Neural cell (in vitro differentiated cells): Measurements from ENCODE around the gene YPEL2. TPM values are rescaled to one million over a fixed set of nuclear protein-coding genes. Genes with fewer than 3 reads are reported as not detected.

ENCODE experiments used
- H2AFZ ChIP-seq: fragments of 200-600, 300-800 bp; sonication (generic), shearing (Covaris generic); 2 replicates; pipeline ENCODE4 v1.6.0; 2014; ENCODE audit warnings: low read depth, mild to moderate bottlenecking, antibody characterized with exemption, low read length, moderate library complexity
- H3F3A ChIP-seq: fragments of 200-600 bp; shearing (Covaris generic); 2 replicates; pipeline ENCODE4 v1.6.1; 2016; ENCODE audit warnings: mild to moderate bottlenecking, moderate library complexity, mixed read lengths, antibody characterized with exemption, low read length; ENCODE audit not compliant: insufficient read depth, poor library complexity, severe bottlenecking
- H3K27ac ChIP-seq: fragments of 200-600, 300-800 bp; sonication (generic), shearing (Covaris generic); 2 replicates; pipeline ENCODE4 v1.5.1; 2014; ENCODE audit warnings: mild to moderate bottlenecking, low read length, moderate library complexity
- H3K27me3 ChIP-seq: fragments of 300-800, 200-600 bp; sonication (generic), shearing (Covaris generic); 2 replicates; pipeline ENCODE4 v1.6.0; 2014; ENCODE audit warnings: mild to moderate bottlenecking, low read depth, low read length, moderate library complexity; ENCODE audit not compliant: insufficient read depth
- H3K36me3 ChIP-seq: fragments of 300-800, 200-600 bp; sonication (generic), shearing (Covaris generic); 2 replicates; pipeline ENCODE4 v1.5.1; 2014; ENCODE audit warnings: mild to moderate bottlenecking, antibody characterized with exemption, low read length, moderate library complexity; ENCODE audit not compliant: insufficient read depth
- H3K4me2 ChIP-seq: fragments of 300-800, 200-600 bp; sonication (generic), shearing (Covaris generic); 2 replicates; pipeline ENCODE4 v1.6.0; 2014; ENCODE audit warnings: mild to moderate bottlenecking, low read length
- H3K4me3 ChIP-seq: fragments of 300-800, 200-600 bp; sonication (generic), shearing (Covaris generic); 2 replicates; pipeline ENCODE4 v1.5.1; 2014; ENCODE audit warnings: mild to moderate bottlenecking, low read length, moderate library complexity
- H3K79me2 ChIP-seq: fragments of 200-600 bp; shearing (Covaris generic); replicated peaks from 2 replicates; pipeline ENCODE4 v1.6.0; 2014; ENCODE audit warnings: mild to moderate bottlenecking, low read length, moderate library complexity; ENCODE audit not compliant: insufficient read depth
- H3K9ac ChIP-seq: fragments of 300-800, 200-600 bp; sonication (generic), shearing (Covaris generic); 2 replicates; pipeline ENCODE4 v1.6.1; 2016; ENCODE audit warnings: mild to moderate bottlenecking, low read length, mixed read lengths
- H3K9me2 ChIP-seq: fragments of 200-600 bp; shearing (Covaris generic); 2 replicates; pipeline ENCODE4 v1.6.1; 2016; ENCODE audit warnings: mild to moderate bottlenecking, low read length, mixed read lengths; ENCODE audit not compliant: insufficient read depth
- H3K9me3 ChIP-seq: fragments of 200-600, 300-800 bp; sonication (generic), shearing (Covaris generic); 2 replicates; pipeline ENCODE4 v1.6.1; 2016; ENCODE audit warnings: mild to moderate bottlenecking, mixed run types, low read length, moderate library complexity, mixed read lengths
- H4K20me1 ChIP-seq: fragments of 200-600 bp; shearing (Covaris generic); 2 replicates; pipeline ENCODE4 v1.6.1; 2016; ENCODE audit warnings: mild to moderate bottlenecking, mixed run types; ENCODE audit not compliant: insufficient read depth
- EP300 ChIP-seq: fragments of 450-650 bp; conservative IDR thresholded peaks from 2 replicates; pipeline ENCODE4 v1.6.1; 2014; ENCODE audit warnings: antibody characterized with exemption, mild to moderate bottlenecking, moderate library complexity; ENCODE audit not compliant: poor library complexity, severe bottlenecking
- EZH2 ChIP-seq: fragments of 200-600, 300-800 bp; shearing (Covaris generic), sonication (generic); IDR thresholded peaks from 2 replicates; pipeline ENCODE4 v1.6.1; 2014; ENCODE audit warnings: antibody characterized with exemption, low read length, borderline replicate concordance, mild to moderate bottlenecking; ENCODE audit not compliant: insufficient read depth, poor library complexity, severe bottlenecking
- MXI1 ChIP-seq: fragments of 450-650 bp; conservative IDR thresholded peaks from 2 replicates; pipeline ENCODE4 v1.6.1; 2014; ENCODE audit warnings: antibody characterized with exemption, mild to moderate bottlenecking; ENCODE audit not compliant: poor library complexity, severe bottlenecking
- POLR2AphosphoS5 ChIP-seq: IDR thresholded peaks from 2 replicates; pipeline ENCODE4 v1.6.1; 2012
- RAD21 ChIP-seq: fragments of 450-650 bp; conservative IDR thresholded peaks from 2 replicates; pipeline ENCODE4 v1.6.1; 2014; ENCODE audit warnings: antibody characterized with exemption, mild to moderate bottlenecking, moderate library complexity
- SMC3 ChIP-seq: fragments of 450-650 bp; conservative IDR thresholded peaks from 2 replicates; pipeline ENCODE4 v1.6.1; 2014; ENCODE audit warnings: antibody characterized with exemption, mild to moderate bottlenecking, moderate library complexity; ENCODE audit not compliant: poor library complexity
- TAF1 ChIP-seq: IDR thresholded peaks from 2 replicates; pipeline ENCODE4 v1.6.1; 2012; ENCODE audit warnings: low read depth
- polyA plus RNA-seq: library from polyadenylated mRNA; depleted of rRNA; stranded (reverse); fragments of >200 nt; gene quantifications from 2 replicates; pipeline ENCODE4 v1.2.3, GENCODE V29; 2014
- TF ChIP-seq, protein P1 (sequence below): fragments of 450-650 bp; IDR thresholded peaks from 2 replicates; pipeline ENCODE4 v1.5.1; 2014; ENCODE audit warnings: antibody characterized with exemption, mild to moderate bottlenecking, moderate library complexity; ENCODE audit not compliant: poor library complexity, severe bottlenecking
- TF ChIP-seq, protein P2 (sequence below): IDR thresholded peaks from 2 replicates; pipeline ENCODE4 v1.6.1; 2012; ENCODE audit warnings: borderline replicate concordance

The YPEL2 gene
- polyA plus RNA-seq, 1 donor from 2014 or later: 17.0 TPM

DNA sequence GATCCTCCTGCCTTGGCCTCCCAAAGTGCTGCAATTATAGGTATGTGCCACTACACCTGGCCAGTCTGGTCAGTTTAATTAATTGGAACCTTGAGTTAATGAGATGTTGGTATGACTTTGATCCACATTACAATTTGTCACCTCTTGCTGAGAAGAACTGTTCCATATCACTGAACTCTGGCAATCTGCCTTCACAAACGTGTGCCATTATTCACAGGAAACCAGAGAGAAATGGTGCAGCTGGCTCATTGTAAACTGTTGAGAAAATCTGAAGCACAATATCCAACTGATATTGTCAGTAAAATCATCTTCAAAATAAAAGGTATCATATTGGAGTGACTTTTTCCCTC lies 39.3 kb upstream of the YPEL2 start:
- Histone ChIP-seq H3K9ac (no peak overlapping the region), H3K27ac (no peak overlapping the region), H3F3A (no peaks in the 10 kb centered on the region), H2AFZ (no peak overlapping the region), H3K4me3 (no peak overlapping the region), H3K79me2 (no peaks in the 10 kb centered on the region), H3K4me2 (no peak overlapping the region), H4K20me1 (no peaks in the 10 kb centered on the region), H3K9me2 (no peaks in the 10 kb centered on the region), H3K36me3 (no peaks in the 10 kb centered on the region), H3K27me3 (no peaks in the 10 kb centered on the region), H3K9me3 (no peaks in the 10 kb centered on the region)
- TF ChIP-seq, protein P1, sequence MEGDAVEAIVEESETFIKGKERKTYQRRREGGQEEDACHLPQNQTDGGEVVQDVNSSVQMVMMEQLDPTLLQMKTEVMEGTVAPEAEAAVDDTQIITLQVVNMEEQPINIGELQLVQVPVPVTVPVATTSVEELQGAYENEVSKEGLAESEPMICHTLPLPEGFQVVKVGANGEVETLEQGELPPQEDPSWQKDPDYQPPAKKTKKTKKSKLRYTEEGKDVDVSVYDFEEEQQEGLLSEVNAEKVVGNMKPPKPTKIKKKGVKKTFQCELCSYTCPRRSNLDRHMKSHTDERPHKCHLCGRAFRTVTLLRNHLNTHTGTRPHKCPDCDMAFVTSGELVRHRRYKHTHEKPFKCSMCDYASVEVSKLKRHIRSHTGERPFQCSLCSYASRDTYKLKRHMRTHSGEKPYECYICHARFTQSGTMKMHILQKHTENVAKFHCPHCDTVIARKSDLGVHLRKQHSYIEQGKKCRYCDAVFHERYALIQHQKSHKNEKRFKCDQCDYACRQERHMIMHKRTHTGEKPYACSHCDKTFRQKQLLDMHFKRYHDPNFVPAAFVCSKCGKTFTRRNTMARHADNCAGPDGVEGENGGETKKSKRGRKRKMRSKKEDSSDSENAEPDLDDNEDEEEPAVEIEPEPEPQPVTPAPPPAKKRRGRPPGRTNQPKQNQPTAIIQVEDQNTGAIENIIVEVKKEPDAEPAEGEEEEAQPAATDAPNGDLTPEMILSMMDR: no peak
- TF ChIP-seq MXI1 (no peak), SMC3 (no peak), TAF1 (no peak), RAD21 (no peak), POLR2AphosphoS5 (no peak), EP300 (no peak), EZH2 (no peak)
- TF ChIP-seq, protein P2, sequence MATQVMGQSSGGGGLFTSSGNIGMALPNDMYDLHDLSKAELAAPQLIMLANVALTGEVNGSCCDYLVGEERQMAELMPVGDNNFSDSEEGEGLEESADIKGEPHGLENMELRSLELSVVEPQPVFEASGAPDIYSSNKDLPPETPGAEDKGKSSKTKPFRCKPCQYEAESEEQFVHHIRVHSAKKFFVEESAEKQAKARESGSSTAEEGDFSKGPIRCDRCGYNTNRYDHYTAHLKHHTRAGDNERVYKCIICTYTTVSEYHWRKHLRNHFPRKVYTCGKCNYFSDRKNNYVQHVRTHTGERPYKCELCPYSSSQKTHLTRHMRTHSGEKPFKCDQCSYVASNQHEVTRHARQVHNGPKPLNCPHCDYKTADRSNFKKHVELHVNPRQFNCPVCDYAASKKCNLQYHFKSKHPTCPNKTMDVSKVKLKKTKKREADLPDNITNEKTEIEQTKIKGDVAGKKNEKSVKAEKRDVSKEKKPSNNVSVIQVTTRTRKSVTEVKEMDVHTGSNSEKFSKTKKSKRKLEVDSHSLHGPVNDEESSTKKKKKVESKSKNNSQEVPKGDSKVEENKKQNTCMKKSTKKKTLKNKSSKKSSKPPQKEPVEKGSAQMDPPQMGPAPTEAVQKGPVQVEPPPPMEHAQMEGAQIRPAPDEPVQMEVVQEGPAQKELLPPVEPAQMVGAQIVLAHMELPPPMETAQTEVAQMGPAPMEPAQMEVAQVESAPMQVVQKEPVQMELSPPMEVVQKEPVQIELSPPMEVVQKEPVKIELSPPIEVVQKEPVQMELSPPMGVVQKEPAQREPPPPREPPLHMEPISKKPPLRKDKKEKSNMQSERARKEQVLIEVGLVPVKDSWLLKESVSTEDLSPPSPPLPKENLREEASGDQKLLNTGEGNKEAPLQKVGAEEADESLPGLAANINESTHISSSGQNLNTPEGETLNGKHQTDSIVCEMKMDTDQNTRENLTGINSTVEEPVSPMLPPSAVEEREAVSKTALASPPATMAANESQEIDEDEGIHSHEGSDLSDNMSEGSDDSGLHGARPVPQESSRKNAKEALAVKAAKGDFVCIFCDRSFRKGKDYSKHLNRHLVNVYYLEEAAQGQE: no peak

- H4K20me1 ChIP-seq: no peaks in the 10 kb centered on the region
Measured at GRCh38 chr17:59296190-59296589, 35.3 kb upstream of the YPEL2 start.

More at GRCh38 chr17:59296190-59296589, 35.3 kb upstream of the YPEL2 start:
- H3K27ac ChIP-seq: no peak overlapping the region
- H3F3A ChIP-seq: no peaks in the 10 kb centered on the region
- no peak overlapping the region for H3K4me2 ChIP-seq
- TF ChIP-seq, protein P1: no peak
- TF ChIP-seq, protein P2: no peak
- TF ChIP-seq SMC3 (no peak), POLR2AphosphoS5 (no peak), TAF1 (no peak), EZH2 (no peak), MXI1 (no peak)
- H3K4me3 ChIP-seq: no peak overlapping the region
- no peaks in the 10 kb centered on the region for H3K27me3 ChIP-seq
- H3K79me2 ChIP-seq: no peaks in the 10 kb centered on the region
- H3K36me3 ChIP-seq: no peaks in the 10 kb centered on the region
- no peak overlapping the region for H3K9ac ChIP-seq
- no peaks in the 10 kb centered on the region for H3K9me2 ChIP-seq
- no peaks in the 10 kb centered on the region for H3K9me3 ChIP-seq
- H2AFZ ChIP-seq: no peak overlapping the region
